Progenitor cell of endocrine pancreas (in vitro differentiated cells): ENCODE data around the gene MSS51. TPM values are rescaled to one million over a fixed set of nuclear protein-coding genes. Genes with fewer than 3 reads are reported as not detected.

Experiments used
- DNase-seq: peaks from one replicate; pipeline ENCODE4 v3.0.0; 2021; ENCODE audit warnings: low spot score; ENCODE audit not compliant: unreplicated experiment
- H3K27ac Mint-ChIP-seq: 2 replicates; pipeline ENCODE4 v1.8.0; 2021; ENCODE audit warnings: mild to moderate bottlenecking, moderate library complexity, mixed read lengths
- H3K27me3 Mint-ChIP-seq: 2 replicates; pipeline ENCODE4 v1.8.0; 2021; ENCODE audit warnings: mixed read lengths
- H3K36me3 Mint-ChIP-seq: 2 replicates; pipeline ENCODE4 v1.8.0; 2022; ENCODE audit warnings: mixed read lengths; ENCODE audit not compliant: insufficient read depth
- H3K4me1 Mint-ChIP-seq: 2 replicates; pipeline ENCODE4 v1.8.0; 2021; ENCODE audit warnings: low read depth, mixed read lengths
- H3K4me3 Mint-ChIP-seq: 2 replicates; pipeline ENCODE4 v1.8.0; 2021; ENCODE audit warnings: low read depth, mild to moderate bottlenecking, moderate library complexity, mixed read lengths
- H3K9me3 Mint-ChIP-seq: 2 replicates; pipeline ENCODE4 v1.8.0; 2021; ENCODE audit warnings: low read depth, mixed read lengths
- CTCF ChIP-seq: fragments of 200-600 bp; sonication (generic); IDR thresholded peaks from one replicate; pipeline ENCODE4 v1.5.0; 2021; ENCODE audit warnings: antibody characterized with exemption, mild to moderate bottlenecking; ENCODE audit not compliant: unreplicated experiment
- total RNA-seq: library from RNA; stranded (reverse); gene quantifications from 2 replicates; pipeline ENCODE4 v1.2.1, GENCODE V29; 2021

Gene MSS51
- total RNA-seq, 1 donor from 2014 or later: 5.1 TPM

- H3K27me3 Mint-ChIP-seq: no peaks in the 10 kb centered on the region
Observed at GRCh38 chr10:73408978-73409521, 24.3 kb downstream of the MSS51 start.

GRCh38 chr10:73408061-73408460 is 25.3 kb downstream of the MSS51 start:
- Mint-ChIP-seq H3K27me3 (no peaks in the 10 kb centered on the region), H3K36me3 (peaks cover 6% of the 10 kb centered on the region), H3K4me3 (no peak overlapping the region), H3K4me1 (peaks cover 21% of the 10 kb centered on the region), H3K27ac (peak overlapping the region; percentile 15), H3K9me3 (no peaks in the 10 kb centered on the region)
- no peak for TF ChIP-seq CTCF
- DNase-seq: no peak

More at GRCh38 chr10:73408978-73409521, 24.3 kb downstream of the MSS51 start:
- TF ChIP-seq CTCF: no peak
- Mint-ChIP-seq H3K4me1 (peaks cover 23% of the 10 kb centered on the region), H3K27ac (no peak overlapping the region), H3K4me3 (no peak overlapping the region), H3K36me3 (peaks cover 6% of the 10 kb centered on the region), H3K9me3 (no peaks in the 10 kb centered on the region)
- DNase-seq: no peak

GRCh38 chr10:73407495-73407894 is 25.9 kb downstream of the MSS51 start:
- Mint-ChIP-seq H3K36me3 (peaks cover 7% of the 10 kb centered on the region), H3K4me1 (peaks cover 18% of the 10 kb centered on the region), H3K9me3 (no peaks in the 10 kb centered on the region), H3K27me3 (no peaks in the 10 kb centered on the region), H3K4me3 (no peak overlapping the region), H3K27ac (no peak overlapping the region)
- DNase-seq: no peak
- TF ChIP-seq CTCF: no peak

- H3K36me3 Mint-ChIP-seq: peaks cover 7% of the 10 kb centered on the region
- H3K9me3 Mint-ChIP-seq: no peaks in the 10 kb centered on the region
- peak overlapping the region; percentile 33 for H3K27ac Mint-ChIP-seq
- H3K27me3 Mint-ChIP-seq: no peaks in the 10 kb centered on the region
- TF ChIP-seq CTCF: no peak
- peaks cover 18% of the 10 kb centered on the region for H3K4me1 Mint-ChIP-seq
- H3K4me3 Mint-ChIP-seq: no peak overlapping the region
- DNase-seq: no peak
Observed at GRCh38 chr10:73406846-73407245, 26.5 kb downstream of the MSS51 start.

- peaks cover 16% of the 10 kb centered on the region for H3K4me1 Mint-ChIP-seq
- no peak overlapping the region for H3K4me3 Mint-ChIP-seq
- TF ChIP-seq CTCF: no peak
- DNase-seq: no peak
- H3K27ac Mint-ChIP-seq: no peak overlapping the region
- no peaks in the 10 kb centered on the region for H3K9me3 Mint-ChIP-seq
- H3K27me3 Mint-ChIP-seq: no peaks in the 10 kb centered on the region
- H3K36me3 Mint-ChIP-seq: peaks cover 7% of the 10 kb centered on the region
Observed at GRCh38 chr10:73405556-73405955, 27.8 kb downstream of the MSS51 start.
